HTERT RPE-1 (cell line): ENCODE data around the gene LTBP2.

ENCODE experiments used
- in situ Hi-C: fragments of 300-500 bp; cut with MboI; formaldehyde crosslinking; loops from 4 replicates; pipeline ENCODE4 v1.14.3; 2020; ENCODE audit warnings: low sequenced_read_pairs

LTBP2 gene

GRCh38 chr14:74593241-74593953 lies 18.6 kb downstream of the LTBP2 start:
- in situ Hi-C loops: no loop called here

- in situ Hi-C loops: no loop called here
Observed at GRCh38 chr14:74592476-74593201, 19.4 kb downstream of the LTBP2 start.

GRCh38 chr14:74591899-74592298 lies 20.1 kb downstream of the LTBP2 start:
- in situ Hi-C loops: no loop called here

- in situ Hi-C loops: no loop called here
Observed at GRCh38 chr14:74591394-74591793, 20.6 kb downstream of the LTBP2 start.

- in situ Hi-C loops: no loop called here
Observed at GRCh38 chr14:74589291-74589879, 22.7 kb downstream of the LTBP2 start.

GRCh38 chr14:74587363-74587707 lies 24.7 kb downstream of the LTBP2 start:
- in situ Hi-C loops: no loop called here

GRCh38 chr14:74586681-74587362 lies 25.2 kb downstream of the LTBP2 start:
- in situ Hi-C loops: no loop called here

- in situ Hi-C loops: no loop called here
Observed at GRCh38 chr14:74585406-74586335, 26.4 kb downstream of the LTBP2 start.

- in situ Hi-C loops: no loop called here
Observed at GRCh38 chr14:74584951-74585350, 27.1 kb downstream of the LTBP2 start.

GRCh38 chr14:74583689-74584434 lies 28.2 kb downstream of the LTBP2 start:
- in situ Hi-C loops: no loop called here

- in situ Hi-C loops: no loop called here
Observed at GRCh38 chr14:74582910-74583581, 29.0 kb downstream of the LTBP2 start.

- in situ Hi-C loops: no loop called here
Observed at GRCh38 chr14:74580275-74580672, 31.8 kb downstream of the LTBP2 start.

- in situ Hi-C loops: no loop called here
Observed at GRCh38 chr14:74579447-74580274, 32.4 kb downstream of the LTBP2 start.

- in situ Hi-C loops: no loop called here
Observed at GRCh38 chr14:74578479-74578878, 33.6 kb downstream of the LTBP2 start.

GRCh38 chr14:74577948-74578275 lies 34.1 kb downstream of the LTBP2 start:
- in situ Hi-C loops: no loop called here

GRCh38 chr14:74577247-74577947 lies 34.6 kb downstream of the LTBP2 start:
- in situ Hi-C loops: no loop called here

GRCh38 chr14:74575936-74576335 lies 36.1 kb downstream of the LTBP2 start:
- in situ Hi-C loops: no loop called here

GRCh38 chr14:74575507-74575906 lies 36.5 kb downstream of the LTBP2 start:
- in situ Hi-C loops: no loop called here
